Measurements from ENCODE around the gene ROR1.

Gene ROR1

GRCh38 chr1:64155278-64155677 lies 381.5 kb downstream of the ROR1 start:
- Mint-ChIP-seq H3K27me3 (ENCODE audit: low read depth) (no peaks in the 10 kb centered on the region), H3K9me3 (no peaks in the 10 kb centered on the region), H3K4me1 (peaks cover 16% of the 10 kb centered on the region), H3K27ac (peak overlapping the region in 1 of 3 experiments; percentile 24), H3K4me3 (no peak overlapping the region), H3K36me3 (ENCODE audit: low read depth) (peaks cover 43% of the 10 kb centered on the region)
- no peak for TF ChIP-seq CTCF (IDR thresholded peaks at IDR 0.05; ENCODE audit: unreplicated experiment in 3 of 3)

- H3K27ac Mint-ChIP-seq, result peak overlapping the region; percentile 76 to 94 (median 88)
- no peak overlapping the region for H3K4me3 Mint-ChIP-seq
- H3K27me3 Mint-ChIP-seq (ENCODE audit: low read depth), result no peaks in the 10 kb centered on the region
- H3K9me3 Mint-ChIP-seq, result no peaks in the 10 kb centered on the region
- peaks cover 45% of the 10 kb centered on the region for H3K4me1 Mint-ChIP-seq
- no peak for TF ChIP-seq CTCF (IDR thresholded peaks at IDR 0.05; ENCODE audit: unreplicated experiment in 3 of 3)
- peaks cover 51% of the 10 kb centered on the region for H3K36me3 Mint-ChIP-seq (ENCODE audit: low read depth)
Measured at GRCh38 chr1:64161357-64161941, 387.6 kb downstream of the ROR1 start.

GRCh38 chr1:64162151-64162550 lies 388.3 kb downstream of the ROR1 start:
- no peak for TF ChIP-seq CTCF (IDR thresholded peaks at IDR 0.05; ENCODE audit: unreplicated experiment in 3 of 3)
- Mint-ChIP-seq H3K36me3 (ENCODE audit: low read depth) (peaks cover 54% of the 10 kb centered on the region), H3K27ac (peak overlapping the region; percentile 76 to 94 (median 88)), H3K4me1 (peaks cover 45% of the 10 kb centered on the region), H3K4me3 (no peak overlapping the region), H3K9me3 (no peaks in the 10 kb centered on the region), H3K27me3 (ENCODE audit: low read depth) (no peaks in the 10 kb centered on the region)

- Mint-ChIP-seq H3K36me3 (ENCODE audit: low read depth) (peaks cover 55% of the 10 kb centered on the region), H3K27ac (peak overlapping the region in 2 of 3 experiments; percentile 80 to 88), H3K27me3 (ENCODE audit: low read depth) (no peaks in the 10 kb centered on the region), H3K4me1 (peaks cover 45% of the 10 kb centered on the region), H3K9me3 (no peaks in the 10 kb centered on the region), H3K4me3 (no peak overlapping the region)
- no peak for TF ChIP-seq CTCF (IDR thresholded peaks at IDR 0.05; ENCODE audit: unreplicated experiment in 3 of 3)
Measured at GRCh38 chr1:64162804-64163203, 389.0 kb downstream of the ROR1 start.

- H3K9me3 Mint-ChIP-seq, result peaks cover 4% of the 10 kb centered on the region
- peaks cover 42% of the 10 kb centered on the region for H3K4me1 Mint-ChIP-seq
- no peak for TF ChIP-seq CTCF (IDR thresholded peaks at IDR 0.05; ENCODE audit: unreplicated experiment in 3 of 3)
- no peaks in the 10 kb centered on the region for H3K27me3 Mint-ChIP-seq (ENCODE audit: low read depth)
- H3K4me3 Mint-ChIP-seq, result peak overlapping the region in 1 of 3 experiments; percentile 5
- H3K36me3 Mint-ChIP-seq (ENCODE audit: low read depth), result peaks cover 59% of the 10 kb centered on the region
- peak overlapping the region; percentile 80 to 88 (median 87) for H3K27ac Mint-ChIP-seq
Measured at GRCh38 chr1:64163431-64163830, 389.6 kb downstream of the ROR1 start.

- Mint-ChIP-seq H3K4me3 (peak overlapping the region in 1 of 3 experiments; percentile 5), H3K36me3 (ENCODE audit: low read depth) (peaks cover 59% of the 10 kb centered on the region), H3K4me1 (peaks cover 37% of the 10 kb centered on the region), H3K27ac (peak overlapping the region; percentile 80 to 88 (median 87)), H3K9me3 (peaks cover 4% of the 10 kb centered on the region), H3K27me3 (ENCODE audit: low read depth) (no peaks in the 10 kb centered on the region)
- TF ChIP-seq CTCF (IDR thresholded peaks at IDR 0.05; ENCODE audit: unreplicated experiment in 3 of 3), result peak; percentile 51 to 58 (median 51)
Measured at GRCh38 chr1:64163970-64164369, 390.2 kb downstream of the ROR1 start.
